Activated CD4-positive, alpha-beta T cell treated with anti-CD3 and anti-CD28 coated beads, Interleukin-2, amount 50 U/mL, for 1 hour (primary cell): ENCODE results near the gene VDR.

Experiments
- DNase-seq: peaks from one replicate; pipeline ENCODE4 v3.0.0-alpha.2; 2020

The VDR gene

DNA sequence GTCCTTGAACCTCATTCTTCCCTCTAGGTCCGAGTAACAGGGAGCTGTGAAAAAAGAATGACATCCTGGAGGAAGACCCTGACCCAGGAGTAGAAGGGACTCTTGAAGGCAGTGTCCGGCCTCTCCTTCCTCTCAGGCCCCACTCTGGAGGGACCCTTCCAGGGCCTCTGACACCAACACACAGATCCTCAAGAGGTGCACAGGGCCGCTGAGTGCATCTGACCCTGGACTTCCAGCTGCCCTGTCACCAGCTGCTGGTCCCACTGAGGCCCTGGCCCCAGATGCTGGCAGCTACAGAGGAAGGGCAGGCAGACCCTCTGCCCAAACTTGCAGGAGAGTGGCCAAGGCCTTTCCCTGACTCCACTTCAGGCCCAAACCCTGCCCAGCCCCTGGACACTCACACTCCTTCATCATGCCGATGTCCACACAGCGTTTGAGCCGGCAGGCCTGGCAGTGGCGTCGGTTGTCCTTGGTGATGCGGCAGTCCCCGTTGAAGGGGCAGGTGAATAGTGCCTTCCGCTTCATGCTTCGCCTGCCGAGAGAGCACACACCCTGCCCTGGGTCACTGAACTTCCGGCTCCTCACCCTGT is 40.1 kb downstream of the VDR start:
- no peak for DNase-seq

- no peak for DNase-seq
Observed at GRCh38 chr12:47863985-47864384, 40.8 kb downstream of the VDR start.

DNA sequence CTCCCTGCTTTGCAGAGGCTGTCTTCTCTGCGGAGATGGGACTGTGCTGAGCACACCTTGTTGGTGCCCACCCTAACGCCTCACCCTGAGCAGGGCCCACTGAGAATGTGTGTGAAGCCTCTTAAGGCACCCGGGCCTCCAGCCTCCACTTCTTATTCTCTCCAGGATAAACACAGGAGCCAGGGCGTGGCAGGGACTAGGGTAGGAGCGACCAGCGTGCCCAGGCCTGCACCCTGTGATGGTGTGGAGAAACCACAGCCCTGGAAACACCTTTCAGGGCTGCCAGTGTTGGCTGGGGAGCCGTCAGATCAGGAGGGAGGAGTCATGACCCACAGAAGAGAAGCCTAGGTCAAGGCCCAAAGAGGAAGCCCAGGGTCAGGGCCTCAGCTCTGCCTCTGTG is 41.3 kb downstream of the VDR start:
- no peak for DNase-seq

DNA sequence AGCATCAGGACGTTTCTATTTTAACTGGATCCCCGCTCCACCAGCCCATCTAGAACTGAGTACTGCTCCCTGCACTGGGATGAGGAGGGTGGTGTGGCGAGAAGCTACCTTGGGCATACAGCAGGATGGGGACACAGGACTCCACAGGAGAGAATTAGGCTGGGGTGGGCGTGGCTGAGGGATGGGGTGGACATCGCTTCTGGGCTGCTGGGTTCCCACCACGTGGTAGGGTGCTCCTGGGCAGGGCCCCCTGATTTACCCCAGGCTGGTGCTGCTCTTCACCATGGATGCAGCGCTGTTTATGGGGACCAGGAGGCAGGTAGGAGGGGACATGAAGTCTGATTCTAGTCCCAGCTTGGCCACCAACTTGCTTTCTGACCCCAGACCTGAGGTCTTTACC is 41.9 kb downstream of the VDR start:
- no peak for DNase-seq

GRCh38 chr12:47862167-47862750 is 42.5 kb downstream of the VDR start:
- DNase-seq = no peak

DNA sequence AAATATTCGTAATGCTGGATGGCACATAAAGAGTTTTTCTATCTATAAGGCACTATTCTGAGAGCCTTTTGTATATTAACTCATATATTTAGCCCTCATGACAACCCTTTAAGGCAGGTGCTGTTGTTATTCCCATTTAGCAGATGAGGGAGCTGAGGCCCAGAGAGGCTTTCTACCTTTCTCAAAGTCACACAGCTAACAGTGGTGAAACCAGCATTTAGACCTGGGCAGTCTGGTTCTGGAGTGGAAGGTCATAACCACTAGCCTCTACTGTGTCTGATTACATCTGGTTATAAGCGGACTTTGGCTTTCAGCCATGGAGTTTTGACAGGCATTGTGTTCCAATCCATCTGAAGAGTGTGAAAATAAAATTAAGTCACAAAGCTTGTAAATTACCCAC is 43.9 kb downstream of the VDR start:
- no peak for DNase-seq

DNA sequence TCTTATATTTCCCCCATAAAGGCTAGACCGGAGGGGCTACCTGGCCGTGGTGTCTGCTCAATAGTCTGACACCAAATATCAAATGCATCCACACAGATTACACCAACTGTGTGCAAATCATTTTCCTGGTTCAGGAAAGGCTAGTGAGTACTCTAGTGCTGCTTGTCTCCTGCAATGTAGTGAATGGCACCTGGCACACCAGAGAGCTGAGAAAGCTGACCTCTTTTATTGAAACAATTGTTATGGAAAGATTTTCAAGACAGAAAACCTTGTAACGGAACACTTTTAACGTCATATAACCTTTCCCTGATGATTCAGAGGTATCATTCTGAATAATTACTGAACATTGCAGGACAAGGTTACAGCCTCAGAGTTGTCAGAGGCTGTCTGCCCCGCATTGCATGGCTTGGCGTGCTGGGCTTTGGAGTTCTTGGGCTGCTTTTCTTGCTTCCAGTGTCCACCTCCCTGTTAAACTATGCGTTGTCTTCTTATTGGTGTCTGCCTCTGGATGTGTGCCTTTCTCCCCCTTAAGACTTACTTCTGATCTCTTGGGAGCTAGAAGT is 44.4 kb downstream of the VDR start:
- DNase-seq = no peak

- no peak for DNase-seq
Observed at GRCh38 chr12:47858511-47859266, 46.1 kb downstream of the VDR start.

DNA sequence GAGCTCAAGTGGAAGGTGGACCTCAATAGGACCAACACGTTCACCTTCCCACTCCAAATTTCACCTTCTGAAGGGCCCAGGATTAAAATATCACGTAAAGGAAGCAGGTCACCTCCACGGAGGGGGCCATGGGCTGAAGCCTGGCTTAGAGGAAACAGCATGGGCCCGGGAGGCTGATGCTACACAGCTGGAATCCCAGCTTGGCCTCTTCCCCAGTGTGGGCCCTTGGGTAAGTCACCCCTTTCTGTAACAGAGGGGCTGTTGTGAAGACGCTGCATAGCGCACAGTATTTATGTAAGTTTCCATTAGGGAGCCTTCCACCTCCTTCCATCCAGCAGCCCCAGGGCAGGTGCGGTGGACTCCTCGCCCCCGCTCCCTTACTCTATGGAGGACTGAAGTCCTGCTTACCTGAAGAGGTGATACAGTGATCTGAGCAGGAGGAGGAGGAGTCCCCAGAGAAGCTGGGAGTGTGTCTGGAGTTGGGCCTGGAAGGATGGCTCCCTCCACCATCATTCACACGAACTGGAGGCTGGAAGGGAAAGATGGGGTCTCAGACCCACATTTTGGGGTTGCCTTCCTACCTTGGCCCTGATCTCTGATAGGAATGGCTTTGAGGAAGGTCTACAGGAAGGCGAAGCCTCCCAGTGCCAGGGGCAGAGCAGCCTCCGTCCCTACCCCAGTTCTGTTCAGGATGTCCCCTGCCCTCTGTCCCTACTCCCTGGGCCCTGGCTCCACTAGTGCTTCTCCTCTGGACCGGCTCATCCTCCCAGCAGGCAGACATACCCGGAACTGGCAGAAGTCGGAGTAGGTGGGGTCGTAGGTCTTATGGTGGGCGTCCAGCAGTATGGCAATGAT is 47.8 kb downstream of the VDR start:
- DNase-seq = no peak

DNA sequence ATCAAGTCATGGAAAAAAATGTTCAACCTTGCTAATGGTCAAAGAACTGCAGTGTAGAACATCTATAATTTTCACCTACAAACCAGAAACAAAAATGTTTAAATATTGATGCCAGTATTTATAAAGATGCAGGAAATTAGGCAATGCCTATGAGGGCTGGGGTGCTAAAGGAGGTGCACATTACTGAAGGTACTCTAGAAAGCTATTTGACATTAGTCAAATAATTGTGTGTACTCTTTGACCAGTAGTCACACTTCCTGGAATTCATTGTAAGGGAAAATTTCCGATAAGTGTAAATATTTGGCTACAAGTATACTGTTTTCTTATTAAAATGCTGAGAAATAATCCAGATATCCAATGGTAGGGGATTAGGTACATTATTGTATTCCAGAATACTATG is 48.7 kb downstream of the VDR start:
- DNase-seq = no peak

GRCh38 chr12:47855502-47855901 is 49.3 kb downstream of the VDR start:
- DNase-seq = no peak

- DNase-seq = no peak
Observed at GRCh38 chr12:47854531-47854930, 50.3 kb downstream of the VDR start.

DNA sequence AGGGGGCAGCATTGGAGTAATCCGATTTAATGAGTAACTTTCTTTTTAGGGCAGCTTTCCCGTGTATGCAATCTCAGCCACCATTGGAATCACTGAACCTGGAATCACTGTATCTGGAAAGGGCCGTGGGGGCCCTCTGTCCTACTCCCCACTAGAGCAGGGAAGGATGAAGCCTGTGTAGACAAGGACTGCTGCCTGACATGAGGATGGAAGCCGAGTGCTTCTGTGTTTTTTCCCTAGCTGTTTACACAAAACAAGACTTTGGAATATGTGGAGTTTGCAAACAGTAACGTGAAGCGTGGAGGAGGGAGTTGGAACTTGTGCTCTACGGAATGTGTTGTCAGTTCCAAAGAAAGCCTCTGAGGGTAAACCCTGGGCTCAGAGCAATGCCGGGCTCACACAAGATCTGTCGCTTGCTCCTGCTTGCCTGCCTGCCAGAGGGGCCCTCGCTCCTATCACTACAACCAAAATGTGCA is 52.7 kb downstream of the VDR start:
- no peak for DNase-seq

DNA sequence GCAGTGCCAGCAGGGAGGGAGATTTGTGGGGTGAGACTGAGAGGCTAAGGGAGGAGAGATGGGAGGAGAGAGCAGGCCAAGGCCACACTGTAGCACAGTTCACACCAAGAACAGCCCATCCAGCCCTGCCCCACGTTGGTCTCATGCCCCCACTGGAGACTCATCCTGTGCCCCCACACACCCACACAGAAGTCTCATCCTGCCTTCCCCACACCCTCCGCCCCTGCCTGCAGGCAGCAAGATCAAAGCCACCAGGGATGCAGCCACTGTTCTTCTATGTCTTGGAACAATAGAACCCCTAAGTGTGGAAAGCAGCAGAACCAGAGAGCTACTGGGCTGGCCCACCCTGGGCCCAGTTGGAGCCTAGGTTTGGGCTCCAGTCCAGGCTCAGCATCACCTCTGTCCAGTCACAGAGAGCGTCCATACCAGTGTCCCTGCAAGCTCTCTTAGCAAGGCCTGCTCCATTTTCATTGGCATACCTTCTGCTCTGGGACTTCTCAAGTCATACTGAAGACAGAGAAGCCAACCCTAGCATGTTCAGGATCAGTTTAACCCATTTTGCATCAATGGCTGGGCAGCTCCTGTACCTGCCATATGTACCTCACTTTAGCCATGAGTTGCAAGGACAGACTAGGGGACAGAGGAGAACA is 53.4 kb downstream of the VDR start:
- no peak for DNase-seq

- DNase-seq = no peak
Observed at GRCh38 chr12:47850153-47851084, 54.4 kb downstream of the VDR start.

GRCh38 chr12:47849261-47849660 is 55.5 kb downstream of the VDR start:
- DNase-seq = no peak

DNA sequence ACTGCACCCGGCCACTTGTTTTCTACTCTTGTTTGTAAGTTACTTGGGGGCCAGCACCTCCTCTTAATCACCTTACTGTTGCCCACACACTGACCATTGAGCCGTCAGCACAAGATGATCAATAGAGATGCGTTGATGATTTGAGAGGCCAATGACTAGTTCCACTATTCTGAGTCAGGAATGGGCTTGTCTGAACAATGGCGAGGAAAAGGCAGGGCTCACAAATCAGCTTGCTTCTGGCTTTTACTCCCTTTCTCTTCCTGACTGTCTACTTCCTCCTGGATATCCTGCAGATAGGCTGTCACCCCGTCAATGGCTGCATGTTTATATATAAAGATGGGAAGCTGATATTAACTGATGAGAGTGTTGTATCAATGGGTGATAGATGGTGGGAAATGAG is 55.9 kb downstream of the VDR start:
- no peak for DNase-seq

GRCh38 chr12:47846294-47846996 is 58.3 kb downstream of the VDR start:
- DNase-seq = no peak

DNA sequence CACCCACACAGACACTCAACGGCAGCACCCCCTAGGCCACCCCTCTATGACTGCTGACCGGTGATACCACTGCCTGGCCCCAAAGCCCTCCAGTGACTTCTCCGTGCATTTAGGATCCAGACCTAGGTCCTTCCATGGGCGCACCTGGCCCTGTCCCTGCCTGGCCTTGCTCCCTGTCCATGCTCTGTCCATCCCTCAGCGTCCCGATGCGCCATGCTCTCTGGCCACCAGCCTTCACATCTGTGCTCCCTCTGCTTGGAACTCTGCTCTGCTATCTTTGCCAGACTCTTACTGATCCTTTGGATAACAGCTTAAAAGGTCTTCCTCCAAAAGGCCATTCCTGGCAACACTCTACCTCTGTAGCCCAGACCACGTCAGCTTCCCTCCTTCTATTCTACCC is 59.7 kb downstream of the VDR start:
- no peak for DNase-seq

- no peak for DNase-seq
Observed at GRCh38 chr12:47844264-47845019, 60.4 kb downstream of the VDR start.
